Esophagus muscularis mucosa (tissue), 4 donors: ENCODE data around the gene QSER1.
"Not testable (repeated sequence)": the region's sequence is repeated elsewhere in the genome, so short reads cannot be mapped to it uniquely, and the experiment has no call there.

Experiments
- CTCF ChIP-seq, 3 experiments: fragments of 200-600 bp in 2 of 3; fragments of 450-650 bp in 1 of 3; sonication (generic) in 2 of 3; IDR thresholded peaks; one replicate each; pipeline ENCODE4 v1.5.1; 2017 to 2019; ENCODE audit warnings: antibody characterized with exemption in 3 of 3, mild to moderate bottlenecking in 2 of 3, moderate library complexity in 1 of 3
- EP300 ChIP-seq: sonication (generic); formaldehyde crosslinking; IDR thresholded peaks from one replicate; pipeline ENCODE4 v1.6.1; 2017; ENCODE audit warnings: antibody characterized with exemption
- POLR2A ChIP-seq: fragments of 450-650 bp; IDR thresholded peaks from one replicate; pipeline ENCODE4 v1.6.1; 2017; ENCODE audit warnings: antibody characterized with exemption, moderate library complexity, mild to moderate bottlenecking, low read depth
- POLR2AphosphoS5 ChIP-seq, 2 donors: sonication (generic); formaldehyde crosslinking; IDR thresholded peaks; one replicate each; pipeline ENCODE4 v1.6.1; 2017; ENCODE audit warnings: antibody characterized with exemption in 2 of 2

- TF ChIP-seq CTCF (IDR thresholded peaks at IDR 0.05); POLR2AphosphoS5 (IDR thresholded peaks at IDR 0.05); EP300; POLR2A: not testable (repeated sequence)
Measured at GRCh38 chr11:32888384-32888710, 4.3 kb upstream of the QSER1 start.
